HG02763 (cell line): ENCODE measurements around the gene ATXN1.
A peak's percentile ranks its signal among the peaks of the same experiment; 100 is the strongest.

Experiments used
- ATAC-seq: cut with Tn5 transposase; IDR thresholded peaks from one replicate; pipeline ENCODE4 v1.9.1; 2021; ENCODE audit warnings: mild to moderate bottlenecking, moderate library complexity; ENCODE audit not compliant: unreplicated experiment

Gene ATXN1

GRCh38 chr6:16326971-16327776 is 434.1 kb downstream of the ATXN1 start:
- no peak for ATAC-seq

- ATAC-seq, result no peak
Observed at GRCh38 chr6:16326531-16326930, 434.7 kb downstream of the ATXN1 start.

DNA sequence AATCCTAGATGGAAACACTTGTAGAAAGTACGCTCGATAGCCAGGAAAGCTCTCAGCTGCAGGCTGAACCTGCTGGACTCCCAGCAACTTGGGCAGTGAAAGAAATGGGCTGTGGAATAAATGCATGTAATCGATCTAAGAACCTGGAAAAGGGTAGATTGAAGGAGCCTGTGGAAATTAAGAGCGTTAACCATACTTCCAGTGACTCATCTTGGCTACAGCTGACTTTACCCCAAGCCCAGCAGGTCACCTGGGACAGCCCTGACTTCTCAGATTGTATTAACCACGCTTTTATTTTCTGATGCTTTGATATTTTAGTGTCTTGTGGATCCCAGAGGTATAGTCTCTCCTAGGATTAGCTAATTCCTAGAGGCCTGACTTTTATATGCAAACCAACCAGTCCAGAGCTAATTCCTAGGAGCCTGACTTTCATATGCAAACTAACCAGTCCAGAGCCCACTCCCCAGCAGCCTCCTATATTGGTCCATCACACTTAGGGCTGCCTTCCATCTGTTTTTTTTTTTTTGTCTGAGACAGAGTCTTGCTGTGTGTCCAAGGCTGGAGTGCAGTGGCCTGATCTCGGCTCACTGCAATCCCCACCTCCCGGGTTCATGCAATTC is 436.5 kb downstream of the ATXN1 start:
- no peak for ATAC-seq

DNA sequence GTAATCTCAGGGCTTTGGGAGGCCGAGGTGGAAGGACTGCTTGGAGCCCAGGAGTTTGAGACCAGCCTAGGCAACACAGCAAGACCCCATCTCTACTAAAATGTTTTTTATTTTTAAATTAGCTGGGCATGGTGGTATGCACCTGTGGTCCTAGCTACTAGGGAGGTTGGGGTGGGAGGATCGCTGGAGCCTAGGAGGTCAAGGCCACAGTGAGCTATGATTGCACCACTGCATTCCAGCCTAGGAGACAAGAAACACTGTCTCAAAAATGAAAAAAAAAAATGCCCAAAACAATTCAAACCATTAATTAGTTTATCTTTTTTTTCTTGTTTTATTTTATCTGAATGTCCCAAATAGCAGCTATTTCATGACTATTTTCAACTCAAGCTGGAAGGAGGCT is 437.1 kb downstream of the ATXN1 start:
- ATAC-seq, result no peak

DNA sequence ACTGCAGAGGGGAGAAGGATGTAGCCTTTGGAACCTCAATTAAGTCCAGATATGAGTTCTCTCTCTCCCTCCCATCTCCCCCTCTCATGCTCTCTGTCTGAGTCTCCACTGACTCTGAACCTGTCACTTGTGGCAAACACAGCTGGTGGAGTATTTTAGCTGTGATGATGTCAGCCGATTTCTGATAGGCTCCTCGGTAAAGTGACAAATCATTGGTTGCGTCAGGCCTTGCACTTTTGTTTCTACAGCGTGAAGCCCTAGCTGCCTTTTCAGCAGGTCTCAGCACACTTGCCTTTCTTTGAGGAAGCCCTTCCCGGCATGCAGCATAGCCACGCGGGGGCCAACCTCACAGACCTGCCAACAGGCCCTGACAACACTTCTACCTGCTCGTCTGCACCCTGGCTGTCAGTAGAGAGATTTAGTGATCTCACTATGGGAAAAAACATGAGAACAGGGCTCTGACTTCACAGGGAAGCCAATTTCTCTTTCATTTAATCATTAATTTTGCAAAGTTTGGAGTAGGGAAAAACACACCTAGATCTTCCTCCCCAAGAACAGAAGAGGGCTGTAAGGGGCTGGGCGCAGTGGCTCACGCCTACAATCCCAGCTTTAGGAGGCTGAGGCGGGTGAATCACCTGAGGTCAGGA is 438.5 kb downstream of the ATXN1 start:
- peak; percentile 74 for ATAC-seq

DNA sequence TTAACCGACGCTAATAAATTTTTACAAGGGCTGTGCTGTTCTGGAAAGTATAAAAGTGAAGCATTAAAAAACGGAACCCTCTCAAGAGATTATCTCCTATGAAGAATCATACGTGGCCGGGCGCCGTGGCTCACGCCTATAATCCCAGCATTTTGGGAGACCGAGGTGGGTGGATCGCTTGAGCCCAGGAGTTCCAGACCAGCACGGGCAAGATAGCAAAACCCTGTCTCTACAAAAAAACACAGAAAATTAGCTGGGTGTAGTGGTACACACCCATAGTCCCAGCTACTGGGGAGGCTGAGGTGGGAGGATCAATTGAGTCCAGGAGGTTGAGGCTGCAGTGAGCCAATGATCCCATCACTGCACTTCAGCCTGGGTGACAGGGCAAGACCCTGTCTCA is 439.4 kb downstream of the ATXN1 start:
- no peak for ATAC-seq

- no peak for ATAC-seq
Observed at GRCh38 chr6:16321341-16321710, 439.9 kb downstream of the ATXN1 start.

DNA sequence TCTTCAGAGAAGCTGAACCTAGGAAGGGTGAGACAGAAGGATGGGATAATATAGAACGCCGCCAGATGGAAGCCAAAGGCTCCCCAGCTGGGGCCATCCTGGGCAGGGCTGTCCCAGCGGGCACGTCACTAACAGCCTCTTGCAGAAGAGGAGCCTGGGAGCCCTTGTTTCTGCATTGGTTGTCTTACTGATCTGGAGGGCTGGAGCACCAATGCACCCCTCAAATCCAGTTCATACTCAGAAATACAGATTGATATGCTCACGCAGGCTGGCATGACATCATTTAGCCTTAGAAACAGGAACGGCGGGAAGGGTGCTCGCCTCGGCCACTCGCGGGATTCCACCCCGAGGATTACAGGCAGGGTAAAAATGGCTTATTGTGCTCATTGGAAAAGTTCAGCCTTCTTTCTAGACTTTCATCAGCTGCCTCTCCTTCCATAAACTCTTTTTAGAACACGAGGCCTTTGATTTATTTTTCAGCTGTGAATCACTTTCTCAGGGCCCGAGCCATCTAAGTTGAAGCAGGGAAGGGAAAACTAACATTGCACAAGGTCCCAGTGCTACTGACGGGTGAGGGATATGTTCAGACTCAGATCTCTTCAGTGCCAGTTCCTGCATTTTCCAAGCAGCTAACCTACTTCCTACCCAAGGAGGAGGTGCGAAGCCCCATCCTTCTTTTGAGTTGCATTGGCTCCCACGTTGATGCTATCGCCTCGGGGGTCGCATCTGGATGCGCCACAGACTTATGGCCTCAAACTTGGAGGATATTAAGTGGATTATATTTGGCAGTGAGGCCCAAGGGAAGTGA is 440.5 kb downstream of the ATXN1 start:
- no peak for ATAC-seq

GRCh38 chr6:16319813-16320532 is 441.3 kb downstream of the ATXN1 start:
- peak; percentile 52 for ATAC-seq

DNA sequence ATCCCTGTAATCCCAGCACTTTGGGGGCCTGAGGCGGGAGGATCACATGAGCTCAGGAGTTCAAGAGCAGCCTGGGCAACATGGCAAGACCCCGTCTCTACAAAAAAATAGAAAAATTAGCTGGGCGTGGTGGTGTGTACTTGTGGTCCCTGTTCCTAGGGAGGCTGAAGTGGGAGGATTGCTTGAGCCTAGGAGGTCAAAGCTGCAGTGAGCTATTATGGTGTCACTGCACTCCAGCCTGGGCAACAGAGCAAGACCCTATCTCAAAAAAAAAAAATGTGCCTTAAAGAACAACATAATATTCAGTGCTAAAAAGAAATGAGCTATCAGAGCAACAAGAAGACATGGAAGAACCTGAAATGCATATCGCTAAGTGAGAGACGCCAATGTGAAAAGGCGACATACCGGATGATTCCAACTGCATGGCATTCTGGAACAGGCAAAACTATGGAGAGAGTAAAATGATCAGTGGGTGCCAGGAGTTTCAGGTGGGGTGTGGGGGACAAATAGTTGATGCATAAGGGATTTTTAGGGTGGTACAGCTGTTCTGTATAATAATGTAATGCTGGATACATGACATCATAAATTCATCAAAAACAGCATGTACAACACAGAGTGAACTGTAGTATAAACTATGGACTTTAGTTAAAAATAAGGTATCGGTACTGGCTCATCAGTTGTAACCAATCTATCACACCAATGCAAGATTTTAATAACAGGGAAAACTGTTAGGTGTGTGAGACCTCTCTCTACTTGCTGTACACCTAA is 442.1 kb downstream of the ATXN1 start:
- ATAC-seq, result no peak

- no peak for ATAC-seq
Observed at GRCh38 chr6:16318538-16318937, 442.7 kb downstream of the ATXN1 start.

GRCh38 chr6:16316741-16317251 is 444.5 kb downstream of the ATXN1 start:
- ATAC-seq, result no peak

DNA sequence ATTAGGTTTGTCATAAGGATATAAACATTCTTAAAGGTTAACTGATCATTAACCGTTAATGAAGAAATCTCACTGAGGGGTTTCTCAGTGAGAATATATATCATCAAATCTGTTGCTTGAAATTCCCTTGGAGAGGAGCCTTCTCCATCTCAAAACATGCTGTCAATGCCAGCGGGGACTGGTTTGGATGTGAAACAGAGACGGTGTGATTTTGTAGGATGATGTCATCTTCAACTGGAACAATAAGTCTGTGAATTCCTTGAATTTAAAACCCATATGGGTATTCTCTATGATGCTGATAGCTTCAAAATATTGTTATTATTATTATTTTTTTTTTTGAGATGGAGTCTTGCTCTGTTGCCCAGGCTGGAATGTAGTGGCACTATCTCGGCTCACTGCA is 447.0 kb downstream of the ATXN1 start:
- ATAC-seq, result no peak

DNA sequence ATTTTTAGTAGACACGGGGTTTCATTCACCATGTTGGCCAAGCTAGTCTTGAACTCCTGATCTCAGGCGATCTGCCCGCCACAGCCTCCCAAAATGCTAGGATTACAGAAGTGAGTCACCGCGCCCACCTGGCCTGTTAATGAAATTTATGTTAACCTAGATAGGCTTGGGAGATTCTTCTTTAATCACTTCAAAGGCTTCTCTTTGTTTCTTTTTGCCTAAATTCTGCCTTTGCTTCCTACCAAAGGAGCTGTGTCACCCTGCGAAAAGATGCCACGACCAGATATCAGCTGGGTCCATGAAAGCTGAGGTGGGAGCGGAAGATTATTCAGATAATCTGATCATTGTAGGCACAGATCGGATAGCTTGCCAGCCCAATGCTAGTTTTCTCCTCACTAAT is 447.5 kb downstream of the ATXN1 start:
- no peak for ATAC-seq

GRCh38 chr6:16311763-16312162 is 449.5 kb downstream of the ATXN1 start:
- no peak for ATAC-seq

DNA sequence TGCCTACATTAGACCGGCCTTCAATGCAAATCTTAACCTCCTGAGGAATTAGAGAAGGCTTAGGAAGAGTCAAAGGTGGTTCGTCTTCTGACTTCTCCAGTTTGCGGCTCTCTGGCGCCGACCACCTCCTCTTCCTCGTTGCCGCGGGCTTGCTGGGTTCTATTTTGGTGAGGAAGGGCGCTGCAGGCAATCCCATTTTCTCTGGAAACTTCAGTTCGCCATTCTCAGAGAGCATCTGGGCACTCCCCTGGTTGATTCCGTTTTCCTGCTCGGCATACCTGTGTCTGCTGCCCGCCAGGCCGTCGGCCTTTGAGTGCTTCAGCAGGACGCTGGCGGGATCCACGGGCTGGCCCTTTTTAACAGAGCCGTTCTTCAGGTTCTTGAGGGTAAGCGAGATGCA is 454.9 kb downstream of the ATXN1 start:
- ATAC-seq, result no peak

DNA sequence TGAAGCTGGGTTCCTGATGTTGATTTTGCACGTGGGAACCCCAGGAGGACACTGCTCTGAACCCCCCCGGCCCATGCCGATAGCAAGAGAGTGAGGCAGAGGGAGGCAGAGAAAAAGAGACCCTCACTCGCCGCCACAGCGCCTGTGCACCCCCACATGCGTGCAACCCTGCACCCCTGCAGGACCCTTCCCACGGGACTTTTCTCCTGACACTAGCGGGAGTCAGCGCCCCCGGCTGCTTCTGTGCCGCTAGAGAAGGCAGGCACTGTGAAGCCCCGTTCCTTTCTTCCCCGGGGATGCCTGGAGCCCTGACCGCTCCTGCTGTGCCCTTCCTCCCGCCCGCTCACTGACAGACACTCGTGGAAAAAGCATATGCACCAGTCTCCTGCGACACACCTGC is 455.5 kb downstream of the ATXN1 start:
- ATAC-seq, result peak; percentile 18

DNA sequence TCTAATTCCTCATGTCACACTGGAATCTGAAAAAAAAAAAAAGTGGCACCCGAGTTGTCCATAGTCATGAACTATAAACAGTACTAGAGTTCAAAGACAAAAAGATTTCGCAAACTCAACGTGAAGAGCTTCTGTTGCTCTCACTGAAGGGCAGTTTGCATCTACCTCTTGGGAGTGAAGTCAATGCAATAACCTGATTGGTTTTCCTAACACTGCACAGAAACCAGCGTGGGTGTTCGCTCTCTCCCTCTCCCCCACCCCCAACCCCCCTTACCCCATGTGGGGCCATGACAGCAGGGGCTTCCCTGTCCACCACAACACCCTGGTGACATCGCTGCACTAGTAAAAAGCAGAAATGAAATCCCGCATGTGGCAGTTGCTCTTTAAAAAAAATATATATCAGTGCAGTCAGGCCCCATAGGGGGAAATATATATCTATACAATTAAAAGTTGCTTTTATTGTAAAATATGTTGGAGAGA is 456.0 kb downstream of the ATXN1 start:
- ATAC-seq, result peak; percentile 88

- ATAC-seq, result no peak
Observed at GRCh38 chr6:16302721-16303552, 458.3 kb downstream of the ATXN1 start.
